H1 (cell line): Measurements from ENCODE around the gene SLCO4A1. TPM values are rescaled to one million over a fixed set of nuclear protein-coding genes. Genes with fewer than 3 reads are reported as not detected.

Experiments used
- CBX8 ChIP-seq: fragments of 300-800, 300-1000 bp; sonication (generic); IDR thresholded peaks from 2 replicates; pipeline ENCODE4 v1.7.1; 2016; ENCODE audit warnings: low read depth, low read length, borderline replicate concordance
- KDM5A ChIP-seq: fragments of 200-600 bp; IDR thresholded peaks from 2 replicates; pipeline ENCODE4 v1.7.1; 2012; ENCODE audit warnings: mild to moderate bottlenecking, low read length, inconsistent platforms, mixed read lengths
- polyA plus RNA-seq, 7 experiments: library from polyadenylated mRNA; depleted of rRNA in 3 of 7; stranded (reverse) in 5 of 7; unstranded in 2 of 7; fragments of >200 nt in 5 of 7; fragments of 200-250 nt in 2 of 7; gene quantifications; 1 replicate in 5 of 7; 2 replicates in 1 of 7; 4 replicates in 1 of 7; pipeline versions ENCODE4 v1.2.1 to v1.2.3, GENCODE V29; 2011 to 2013; ENCODE audit warnings: missing spikeins in 2 of 7, mixed read lengths in 2 of 7
- total RNA-seq: library from RNA; stranded (reverse); fragmentation: NEBNext Ultra II Directional; extraction: Animal tissue kit (Norgen Biotek cat#: 25700); gene quantifications from 2 replicates; pipeline ENCODE4 v1.2.1, GENCODE V29; 2021

Gene SLCO4A1
- total and polyA plus RNA-seq, 2 of the 8 experiments (the other 6 are each of a cell fraction or from before 2014, with no cell fraction given) = 10.5 to 18.5 TPM

GRCh38 chr20:62675156-62675876, 33.0 kb downstream of the SLCO4A1 start (continued):
- TF ChIP-seq KDM5A = no peak
- TF ChIP-seq CBX8 = no peak
